Measurements from ENCODE around the gene SSBP4.
A peak's percentile ranks its signal among the peaks of the same experiment; 100 is the strongest.

SSBP4 gene

GRCh38 chr19:18385675-18386542, 33.3 kb upstream of the SSBP4 start, which contains the start of gene GDF15 (continued):
- TF ChIP-seq, protein P1, sequence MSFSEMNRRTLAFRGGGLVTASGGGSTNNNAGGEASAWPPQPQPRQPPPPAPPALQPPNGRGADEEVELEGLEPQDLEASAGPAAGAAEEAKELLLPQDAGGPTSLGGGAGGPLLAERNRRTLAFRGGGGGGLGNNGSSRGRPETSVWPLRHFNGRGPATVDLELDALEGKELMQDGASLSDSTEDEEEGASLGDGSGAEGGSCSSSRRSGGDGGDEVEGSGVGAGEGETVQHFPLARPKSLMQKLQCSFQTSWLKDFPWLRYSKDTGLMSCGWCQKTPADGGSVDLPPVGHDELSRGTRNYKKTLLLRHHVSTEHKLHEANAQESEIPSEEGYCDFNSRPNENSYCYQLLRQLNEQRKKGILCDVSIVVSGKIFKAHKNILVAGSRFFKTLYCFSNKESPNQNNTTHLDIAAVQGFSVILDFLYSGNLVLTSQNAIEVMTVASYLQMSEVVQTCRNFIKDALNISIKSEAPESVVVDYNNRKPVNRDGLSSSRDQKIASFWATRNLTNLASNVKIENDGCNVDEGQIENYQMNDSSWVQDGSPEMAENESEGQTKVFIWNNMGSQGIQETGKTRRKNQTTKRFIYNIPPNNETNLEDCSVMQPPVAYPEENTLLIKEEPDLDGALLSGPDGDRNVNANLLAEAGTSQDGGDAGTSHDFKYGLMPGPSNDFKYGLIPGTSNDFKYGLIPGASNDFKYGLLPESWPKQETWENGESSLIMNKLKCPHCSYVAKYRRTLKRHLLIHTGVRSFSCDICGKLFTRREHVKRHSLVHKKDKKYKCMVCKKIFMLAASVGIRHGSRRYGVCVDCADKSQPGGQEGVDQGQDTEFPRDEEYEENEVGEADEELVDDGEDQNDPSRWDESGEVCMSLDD (tag by site-specific recombination; IDR thresholded peaks at IDR 0.05): peak; percentile 7; the same call in 1 of the 2 replicates
- TF ChIP-seq ZBTB44 (tag by site-specific recombination; IDR thresholded peaks at IDR 0.05) (0 out of 2 replicates have a peak, but pooled peaks have one; percentile 46), GLIS1 (tag by site-specific recombination; IDR thresholded peaks at IDR 0.05) (no peak), SP2 (tag by site-specific recombination; IDR thresholded peaks at IDR 0.05) (no peak), SP7 (tag by site-specific recombination; IDR thresholded peaks at IDR 0.05) (0 out of 2 replicates have a peak, but pooled peaks have one; percentile 10), MZF1 (tag by site-specific recombination; IDR thresholded peaks at IDR 0.05; ENCODE audit: borderline replicate concordance) (no peak), ZBTB17 (tag by site-specific recombination; IDR thresholded peaks at IDR 0.05) (peak; percentile 61), ZFHX2 (tag by site-specific recombination; conservative IDR thresholded peaks at IDR 0.05) (peak; percentile 81), ZNF692 (tag by site-specific recombination; IDR thresholded peaks at IDR 0.05) (0 out of 2 replicates have a peak, but pooled peaks have one; percentile 10), KLF1 (tag by site-specific recombination; IDR thresholded peaks at IDR 0.05) (peak; percentile 94), ZNF398 (tag by site-specific recombination; IDR thresholded peaks at IDR 0.05) (peak; percentile 56), RBAK (tag by site-specific recombination; IDR thresholded peaks at IDR 0.05) (no peak), ZNF184 (tag by site-specific recombination; IDR thresholded peaks at IDR 0.05) (no peak), KLF9 (tag by site-specific recombination; IDR thresholded peaks at IDR 0.05; ENCODE audit: low read depth) (0 out of 2 replicates have a peak, but pooled peaks have one; percentile 16), ZNF660 (tag by site-specific recombination; IDR thresholded peaks at IDR 0.05) (peak; percentile 17; the same call in 1 of the 2 replicates), ZBTB7A (tag by site-specific recombination; IDR thresholded peaks at IDR 0.05; ENCODE audit: low read depth) (no peak), ZNF335 (tag by site-specific recombination; conservative IDR thresholded peaks at IDR 0.05) (peak; percentile 27; the same call in 1 of the 2 replicates), EGR2 (tag by site-specific recombination; IDR thresholded peaks at IDR 0.05; ENCODE audit: low read depth) (peak; percentile 75), ZNF394 (tag by site-specific recombination; IDR thresholded peaks at IDR 0.05; ENCODE audit: borderline replicate concordance) (peak; percentile 26; the same call in 1 of the 2 replicates)
- TF ChIP-seq, protein P2, sequence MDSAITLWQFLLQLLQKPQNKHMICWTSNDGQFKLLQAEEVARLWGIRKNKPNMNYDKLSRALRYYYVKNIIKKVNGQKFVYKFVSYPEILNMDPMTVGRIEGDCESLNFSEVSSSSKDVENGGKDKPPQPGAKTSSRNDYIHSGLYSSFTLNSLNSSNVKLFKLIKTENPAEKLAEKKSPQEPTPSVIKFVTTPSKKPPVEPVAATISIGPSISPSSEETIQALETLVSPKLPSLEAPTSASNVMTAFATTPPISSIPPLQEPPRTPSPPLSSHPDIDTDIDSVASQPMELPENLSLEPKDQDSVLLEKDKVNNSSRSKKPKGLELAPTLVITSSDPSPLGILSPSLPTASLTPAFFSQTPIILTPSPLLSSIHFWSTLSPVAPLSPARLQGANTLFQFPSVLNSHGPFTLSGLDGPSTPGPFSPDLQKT (IDR thresholded peaks at IDR 0.05; ENCODE audit: borderline replicate concordance, low read depth, low read length): no peak
- TF ChIP-seq, protein P3, sequence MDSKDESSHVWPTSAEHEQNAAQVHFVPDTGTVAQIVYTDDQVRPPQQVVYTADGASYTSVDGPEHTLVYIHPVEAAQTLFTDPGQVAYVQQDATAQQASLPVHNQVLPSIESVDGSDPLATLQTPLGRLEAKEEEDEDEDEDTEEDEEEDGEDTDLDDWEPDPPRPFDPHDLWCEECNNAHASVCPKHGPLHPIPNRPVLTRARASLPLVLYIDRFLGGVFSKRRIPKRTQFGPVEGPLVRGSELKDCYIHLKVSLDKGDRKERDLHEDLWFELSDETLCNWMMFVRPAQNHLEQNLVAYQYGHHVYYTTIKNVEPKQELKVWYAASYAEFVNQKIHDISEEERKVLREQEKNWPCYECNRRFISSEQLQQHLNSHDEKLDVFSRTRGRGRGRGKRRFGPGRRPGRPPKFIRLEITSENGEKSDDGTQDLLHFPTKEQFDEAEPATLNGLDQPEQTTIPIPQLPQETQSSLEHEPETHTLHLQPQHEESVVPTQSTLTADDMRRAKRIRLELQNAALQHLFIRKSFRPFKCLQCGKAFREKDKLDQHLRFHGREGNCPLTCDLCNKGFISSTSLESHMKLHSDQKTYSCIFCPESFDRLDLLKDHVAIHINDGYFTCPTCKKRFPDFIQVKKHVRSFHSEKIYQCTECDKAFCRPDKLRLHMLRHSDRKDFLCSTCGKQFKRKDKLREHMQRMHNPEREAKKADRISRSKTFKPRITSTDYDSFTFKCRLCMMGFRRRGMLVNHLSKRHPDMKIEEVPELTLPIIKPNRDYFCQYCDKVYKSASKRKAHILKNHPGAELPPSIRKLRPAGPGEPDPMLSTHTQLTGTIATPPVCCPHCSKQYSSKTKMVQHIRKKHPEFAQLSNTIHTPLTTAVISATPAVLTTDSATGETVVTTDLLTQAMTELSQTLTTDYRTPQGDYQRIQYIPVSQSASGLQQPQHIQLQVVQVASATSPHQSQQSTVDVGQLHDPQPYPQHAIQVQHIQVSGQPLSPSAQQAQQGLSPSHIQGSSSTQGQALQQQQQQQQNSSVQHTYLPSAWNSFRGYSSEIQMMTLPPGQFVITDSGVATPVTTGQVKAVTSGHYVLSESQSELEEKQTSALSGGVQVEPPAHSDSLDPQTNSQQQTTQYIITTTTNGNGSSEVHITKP (tag by site-specific recombination; IDR thresholded peaks at IDR 0.05): 0 out of 2 replicates have a peak, but pooled peaks have one; percentile 8
